ENCODE results near the gene HOXB9.

HOXB9 gene

DNA sequence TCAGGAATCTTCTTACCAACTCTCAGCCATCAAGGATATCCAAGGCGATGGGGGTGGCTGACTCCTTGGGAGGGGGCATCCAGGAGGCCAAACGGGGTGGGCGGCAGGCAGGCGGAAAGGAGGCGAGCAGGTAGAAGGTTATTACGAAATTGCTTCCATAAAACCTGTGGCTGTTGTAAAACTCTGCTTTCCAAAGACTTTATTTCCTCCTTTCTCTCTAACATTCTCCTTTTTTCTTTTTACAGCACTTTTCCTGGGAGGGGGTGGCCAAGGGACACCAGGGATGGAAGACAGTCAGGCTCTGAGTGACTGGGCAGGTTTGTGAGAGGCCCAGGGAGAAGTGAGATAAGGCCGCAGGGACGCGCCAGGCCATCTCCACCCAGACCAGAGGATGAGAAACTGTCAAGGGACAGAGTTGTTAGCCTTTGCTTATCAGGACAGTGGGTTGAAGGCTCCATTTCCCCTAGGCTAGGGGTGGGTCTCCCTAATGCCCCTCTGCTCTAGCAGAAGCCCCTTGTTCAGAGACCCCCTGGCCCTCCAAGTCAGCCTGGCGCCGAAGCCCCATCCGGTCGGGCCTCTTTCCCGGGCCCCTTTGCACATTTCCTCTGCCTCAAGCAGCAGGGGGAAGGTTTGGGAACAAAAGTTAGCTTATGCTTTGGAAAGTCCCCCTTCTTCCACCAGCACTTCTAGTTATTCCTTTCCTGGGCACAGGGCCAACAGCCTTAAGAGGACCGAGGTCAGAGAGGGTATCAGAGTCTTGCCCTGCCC, 5.0 kb upstream of the HOXB9 start:
- intact Hi-C loops (cut with DNase I; ENCODE audit: low total_unique reads): no loop called here
- DNase-seq: no peak
- no peak overlapping the region for H3K4me3 ChIP-seq

DNA sequence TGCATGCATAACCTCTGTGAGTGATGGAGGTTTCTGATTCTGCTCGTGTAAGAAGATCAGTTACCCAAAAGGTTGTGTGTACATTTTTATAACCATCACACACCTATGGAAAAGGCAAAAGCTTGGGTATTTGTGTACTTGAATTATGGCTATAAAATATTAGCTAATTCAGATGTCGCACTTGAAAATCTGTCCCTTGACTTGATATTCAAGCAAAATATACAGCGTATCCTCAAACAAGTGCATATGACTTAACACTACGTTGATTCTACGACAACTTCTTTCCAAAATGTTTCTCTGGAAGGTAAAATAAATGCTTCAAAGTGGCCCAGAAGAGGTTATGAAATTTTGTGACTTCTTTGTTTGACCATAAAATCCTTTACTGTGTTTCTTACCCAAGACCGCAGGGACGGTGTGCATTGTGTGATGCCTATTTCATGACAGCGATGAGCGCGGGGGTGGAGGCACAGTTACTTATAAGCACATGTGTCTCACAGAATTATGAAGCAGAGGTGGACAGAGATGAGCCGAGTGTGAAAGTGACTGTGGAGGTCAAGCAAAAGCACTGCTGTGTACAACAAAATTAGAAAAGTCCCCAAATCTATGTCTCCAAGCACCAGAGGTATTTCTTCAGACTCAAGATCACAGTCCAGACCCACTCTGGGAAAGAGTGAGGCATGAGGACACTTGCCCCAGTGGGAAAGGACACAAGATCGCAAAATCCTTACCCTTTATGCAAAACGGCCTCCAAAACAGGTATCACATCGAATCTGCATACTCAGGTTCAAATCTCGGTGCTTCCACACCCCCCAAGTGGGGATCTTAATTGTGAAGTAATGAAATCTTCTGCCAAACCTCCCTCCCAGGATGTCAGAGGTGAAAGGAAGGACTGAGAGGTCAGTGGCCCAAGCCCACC, 4.1 kb upstream of the HOXB9 start:
- TF ChIP-seq, protein P1, sequence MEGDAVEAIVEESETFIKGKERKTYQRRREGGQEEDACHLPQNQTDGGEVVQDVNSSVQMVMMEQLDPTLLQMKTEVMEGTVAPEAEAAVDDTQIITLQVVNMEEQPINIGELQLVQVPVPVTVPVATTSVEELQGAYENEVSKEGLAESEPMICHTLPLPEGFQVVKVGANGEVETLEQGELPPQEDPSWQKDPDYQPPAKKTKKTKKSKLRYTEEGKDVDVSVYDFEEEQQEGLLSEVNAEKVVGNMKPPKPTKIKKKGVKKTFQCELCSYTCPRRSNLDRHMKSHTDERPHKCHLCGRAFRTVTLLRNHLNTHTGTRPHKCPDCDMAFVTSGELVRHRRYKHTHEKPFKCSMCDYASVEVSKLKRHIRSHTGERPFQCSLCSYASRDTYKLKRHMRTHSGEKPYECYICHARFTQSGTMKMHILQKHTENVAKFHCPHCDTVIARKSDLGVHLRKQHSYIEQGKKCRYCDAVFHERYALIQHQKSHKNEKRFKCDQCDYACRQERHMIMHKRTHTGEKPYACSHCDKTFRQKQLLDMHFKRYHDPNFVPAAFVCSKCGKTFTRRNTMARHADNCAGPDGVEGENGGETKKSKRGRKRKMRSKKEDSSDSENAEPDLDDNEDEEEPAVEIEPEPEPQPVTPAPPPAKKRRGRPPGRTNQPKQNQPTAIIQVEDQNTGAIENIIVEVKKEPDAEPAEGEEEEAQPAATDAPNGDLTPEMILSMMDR (IDR thresholded peaks at IDR 0.05): no peak
- H3K4me3 ChIP-seq: no peak overlapping the region
- no peak overlapping the region for H3K27ac ChIP-seq
- intact Hi-C loops (cut with DNase I; ENCODE audit: low total_unique reads): no loop called here
- H3K4me1 ChIP-seq: peaks cover 0 to 25% (median 18%) of the 10 kb centered on the region in 4 donors
- no peaks in the 10 kb centered on the region for H3K36me3 ChIP-seq
- no peaks in the 10 kb centered on the region for H3K9me3 ChIP-seq
- no peak for DNase-seq
- peaks cover 0 to 100% of the 10 kb centered on the region in 2 donors for H3K27me3 ChIP-seq

More for the DNA sequence above, 5.0 kb upstream of the HOXB9 start:
- Histone ChIP-seq H3K27ac (no peak overlapping the region), H3K4me1 (peaks cover 0 to 16% (median 9%) of the 10 kb centered on the region in 4 donors), H3K36me3 (no peaks in the 10 kb centered on the region), H3K27me3 (peaks cover 0 to 100% of the 10 kb centered on the region in 2 donors), H3K9me3 (no peaks in the 10 kb centered on the region)
- TF ChIP-seq, protein P1 (IDR thresholded peaks at IDR 0.05): no peak

DNA sequence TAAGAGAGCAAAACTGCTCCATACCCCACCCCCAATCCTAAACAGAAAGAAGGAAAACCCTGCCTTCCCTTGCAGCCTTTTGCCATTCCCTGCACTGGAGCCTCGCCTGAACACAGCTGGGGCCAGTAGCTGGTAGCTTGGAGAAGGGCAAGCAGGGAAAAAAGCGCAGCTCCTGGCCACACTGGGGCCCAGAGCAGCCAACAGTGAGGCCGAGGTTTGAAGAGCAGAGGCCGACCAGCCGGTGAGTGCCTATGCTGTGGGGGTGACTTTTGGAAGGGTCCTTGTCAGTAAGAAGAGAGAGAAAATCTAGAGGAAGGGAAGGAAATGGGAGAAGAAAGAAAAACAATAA, 3.2 kb upstream of the HOXB9 start:
- intact Hi-C loops (cut with DNase I; ENCODE audit: low total_unique reads): no loop called here
- peaks cover 0 to 30% (median 24%) of the 10 kb centered on the region in 4 donors for H3K4me1 ChIP-seq
- H3K27me3 ChIP-seq: peaks cover 0 to 100% of the 10 kb centered on the region in 2 donors
- H3K27ac ChIP-seq: no peak overlapping the region
- H3K9me3 ChIP-seq: no peaks in the 10 kb centered on the region
- no peak for DNase-seq
- TF ChIP-seq, protein P1 (IDR thresholded peaks at IDR 0.05): no peak
- H3K36me3 ChIP-seq: no peaks in the 10 kb centered on the region
- no peak overlapping the region for H3K4me3 ChIP-seq

DNA sequence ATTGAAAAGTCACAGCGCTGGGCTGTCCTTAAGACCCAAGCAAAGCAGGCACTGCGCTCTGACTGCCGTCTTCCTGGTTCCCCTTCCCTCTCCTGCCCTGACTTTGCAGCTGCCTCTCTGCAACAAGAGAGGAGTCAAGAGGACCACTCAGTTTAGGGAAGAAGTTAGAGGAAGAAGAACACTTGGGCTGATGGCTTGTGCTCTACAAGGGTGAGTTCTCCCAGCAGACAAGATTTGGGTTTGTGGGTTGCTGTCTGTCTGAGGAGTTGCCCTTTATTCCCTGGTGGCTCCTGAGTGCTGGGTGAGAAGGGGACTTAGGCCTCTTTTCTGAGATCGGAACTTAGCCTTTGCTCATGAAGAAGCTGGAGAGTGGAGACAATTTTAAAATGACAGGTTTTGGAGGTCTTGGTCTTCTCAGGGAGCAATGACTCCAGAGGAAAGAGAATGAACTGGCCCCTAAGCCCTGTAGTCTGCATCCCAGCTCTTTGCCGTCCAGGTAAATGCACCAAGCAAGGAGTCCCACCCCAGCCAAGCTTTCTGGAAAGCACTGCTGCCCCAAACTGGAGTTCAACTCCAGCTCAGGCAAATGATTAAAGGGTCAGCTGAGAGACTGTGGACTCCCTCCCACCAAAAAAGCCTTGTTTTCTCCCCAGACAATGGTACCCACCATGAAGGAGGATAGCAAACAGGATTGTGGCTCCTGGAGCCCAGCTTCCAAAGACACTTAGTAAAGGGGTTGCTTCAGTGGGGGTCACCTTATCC, 2.7 kb upstream of the HOXB9 start:
- intact Hi-C loops (cut with DNase I; ENCODE audit: low total_unique reads): no loop called here
- Histone ChIP-seq H3K4me3 (no peak overlapping the region), H3K9me3 (no peaks in the 10 kb centered on the region), H3K27me3 (peaks cover 0 to 99% of the 10 kb centered on the region in 2 donors), H3K27ac (no peak overlapping the region), H3K4me1 (peaks cover 0 to 29% (median 23%) of the 10 kb centered on the region in 4 donors), H3K36me3 (no peaks in the 10 kb centered on the region)
- TF ChIP-seq, protein P1 (IDR thresholded peaks at IDR 0.05): no peak
- DNase-seq: no peak

Data from tibial artery (tissue), 4 donors.